KMS-11 (cell line): ENCODE data around the gene ZMYND10.

Experiments
- H2AFZ ChIP-seq: fragments of 200-600 bp; sonication (generic); 2 replicates; pipeline ENCODE4 v1.6.1; 2016; ENCODE audit warnings: antibody characterized with exemption, mixed run types, low read depth
- H3K27ac ChIP-seq: fragments of 200-600 bp; sonication (generic); 2 replicates; pipeline ENCODE4 v1.6.1; 2016; ENCODE audit warnings: mild to moderate bottlenecking, mixed run types
- H3K27me3 ChIP-seq: fragments of 200-600 bp; sonication (generic); 2 replicates; pipeline ENCODE4 v1.6.1; 2017; ENCODE audit warnings: mild to moderate bottlenecking, low read depth, mixed run types, moderate library complexity; ENCODE audit not compliant: insufficient read depth
- H3K36me3 ChIP-seq: fragments of 200-600 bp; sonication (generic); 2 replicates; pipeline ENCODE4 v1.6.1; 2017; ENCODE audit warnings: mild to moderate bottlenecking, mixed run types; ENCODE audit not compliant: insufficient read depth
- H3K4me1 ChIP-seq: fragments of 200-600 bp; sonication (generic); 2 replicates; pipeline ENCODE4 v1.6.1; 2016; ENCODE audit warnings: mild to moderate bottlenecking, low read depth, mixed run types; ENCODE audit not compliant: poor library complexity, severe bottlenecking
- H3K4me2 ChIP-seq: fragments of 200-600 bp; sonication (generic); 2 replicates; pipeline ENCODE4 v1.7.0; 2016; ENCODE audit warnings: mild to moderate bottlenecking, mixed run types
- H3K4me3 ChIP-seq: fragments of 200-600 bp; sonication (generic); IDR thresholded peaks from 2 replicates; pipeline ENCODE4 v1.6.1; 2017; ENCODE audit warnings: low read depth, low read length, mixed read lengths; ENCODE audit not compliant: insufficient read depth
- H3K79me2 ChIP-seq: fragments of 200-600 bp; sonication (generic); 2 replicates; pipeline ENCODE4 v1.6.1; 2016; ENCODE audit warnings: low read depth, mixed run types; ENCODE audit not compliant: insufficient read depth
- H3K9ac ChIP-seq: fragments of 200-600 bp; sonication (generic); 2 replicates; pipeline ENCODE4 v1.6.1; 2016; ENCODE audit warnings: mild to moderate bottlenecking, mixed run types
- H4K20me1 ChIP-seq: fragments of 200-600 bp; sonication (generic); 2 replicates; pipeline ENCODE4 v1.6.1; 2016; ENCODE audit warnings: mild to moderate bottlenecking, mixed run types; ENCODE audit not compliant: insufficient read depth
- CTCF ChIP-seq: fragments of 200-600 bp; sonication (generic); conservative IDR thresholded peaks from 2 replicates; pipeline ENCODE4 v1.6.1; 2017; ENCODE audit warnings: low read depth, mild to moderate bottlenecking, antibody characterized with exemption, low read length, moderate library complexity, mixed read lengths

Gene ZMYND10

GRCh38 chr3:50369012-50369670 is 23.6 kb upstream of the ZMYND10 start:
- Histone ChIP-seq H3K4me1 (peaks cover 19% of the 10 kb centered on the region), H3K27ac (no peak overlapping the region), H3K4me3 (no peak overlapping the region), H3K79me2 (no peaks in the 10 kb centered on the region), H3K9ac (no peak overlapping the region), H3K27me3 (no peaks in the 10 kb centered on the region), H3K36me3 (no peaks in the 10 kb centered on the region), H2AFZ (no peak overlapping the region), H3K4me2 (no peak overlapping the region), H4K20me1 (no peaks in the 10 kb centered on the region)
- TF ChIP-seq CTCF = no peak

DNA sequence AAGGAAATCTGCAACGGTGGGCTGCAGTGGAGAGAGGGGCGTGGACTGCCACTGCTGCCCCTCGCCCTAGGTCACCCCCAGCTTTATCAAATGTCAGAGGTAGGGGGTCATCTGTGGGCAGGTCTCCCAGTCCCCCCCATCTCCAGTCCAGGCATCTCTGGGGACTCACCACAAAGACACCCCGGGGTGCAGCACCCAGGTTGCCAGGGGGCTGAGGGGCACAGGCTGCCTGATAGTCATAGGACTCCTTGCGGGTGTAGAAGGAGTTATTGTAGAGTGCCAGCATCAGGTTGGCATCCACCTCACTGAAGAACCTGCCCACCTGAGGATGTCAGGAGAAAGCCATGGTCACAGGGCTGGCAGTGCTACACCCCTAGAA is 20.3 kb upstream of the ZMYND10 start:
- no peak overlapping the region for H3K27ac ChIP-seq
- no peaks in the 10 kb centered on the region for H3K27me3 ChIP-seq
- H3K9ac ChIP-seq = peak overlapping the region; percentile 46; the same call in 1 of the 2 replicates
- no peak for TF ChIP-seq CTCF
- peaks cover 5% of the 10 kb centered on the region for H3K4me1 ChIP-seq
- peak overlapping the region; percentile 60 for H3K4me2 ChIP-seq
- H3K4me3 ChIP-seq = no peak overlapping the region
- H4K20me1 ChIP-seq = no peaks in the 10 kb centered on the region
- H3K36me3 ChIP-seq = no peaks in the 10 kb centered on the region
- no peaks in the 10 kb centered on the region for H3K79me2 ChIP-seq
- H2AFZ ChIP-seq = no peak overlapping the region; the same call in 1 of the 2 replicates

GRCh38 chr3:50365080-50365841 is 19.7 kb upstream of the ZMYND10 start:
- Histone ChIP-seq H3K27ac (no peak overlapping the region), H3K4me2 (peak overlapping the region; percentile 60), H3K4me3 (no peak overlapping the region), H3K9ac (peak overlapping the region; percentile 46; the same call in 1 of the 2 replicates), H3K79me2 (no peaks in the 10 kb centered on the region), H3K4me1 (peaks cover 5% of the 10 kb centered on the region), H3K36me3 (no peaks in the 10 kb centered on the region), H2AFZ (peak overlapping the region; percentile 56; the same call in 1 of the 2 replicates), H3K27me3 (no peaks in the 10 kb centered on the region), H4K20me1 (no peaks in the 10 kb centered on the region)
- no peak for TF ChIP-seq CTCF

- Histone ChIP-seq H3K4me1 (peaks cover 10% of the 10 kb centered on the region), H3K27me3 (no peaks in the 10 kb centered on the region), H3K36me3 (no peaks in the 10 kb centered on the region), H4K20me1 (no peaks in the 10 kb centered on the region), H3K9ac (no peak overlapping the region), H3K4me3 (no peak overlapping the region), H3K79me2 (no peaks in the 10 kb centered on the region), H3K4me2 (no peak overlapping the region), H3K27ac (no peak overlapping the region), H2AFZ (peak overlapping the region; percentile 14; the same call in 1 of the 2 replicates)
- no peak for TF ChIP-seq CTCF
These were observed 19.1 kb upstream of the ZMYND10 start for GRCh38 chr3:50364573-50365079.
